ENCODE measurements around the gene PCGF2.

DNA sequence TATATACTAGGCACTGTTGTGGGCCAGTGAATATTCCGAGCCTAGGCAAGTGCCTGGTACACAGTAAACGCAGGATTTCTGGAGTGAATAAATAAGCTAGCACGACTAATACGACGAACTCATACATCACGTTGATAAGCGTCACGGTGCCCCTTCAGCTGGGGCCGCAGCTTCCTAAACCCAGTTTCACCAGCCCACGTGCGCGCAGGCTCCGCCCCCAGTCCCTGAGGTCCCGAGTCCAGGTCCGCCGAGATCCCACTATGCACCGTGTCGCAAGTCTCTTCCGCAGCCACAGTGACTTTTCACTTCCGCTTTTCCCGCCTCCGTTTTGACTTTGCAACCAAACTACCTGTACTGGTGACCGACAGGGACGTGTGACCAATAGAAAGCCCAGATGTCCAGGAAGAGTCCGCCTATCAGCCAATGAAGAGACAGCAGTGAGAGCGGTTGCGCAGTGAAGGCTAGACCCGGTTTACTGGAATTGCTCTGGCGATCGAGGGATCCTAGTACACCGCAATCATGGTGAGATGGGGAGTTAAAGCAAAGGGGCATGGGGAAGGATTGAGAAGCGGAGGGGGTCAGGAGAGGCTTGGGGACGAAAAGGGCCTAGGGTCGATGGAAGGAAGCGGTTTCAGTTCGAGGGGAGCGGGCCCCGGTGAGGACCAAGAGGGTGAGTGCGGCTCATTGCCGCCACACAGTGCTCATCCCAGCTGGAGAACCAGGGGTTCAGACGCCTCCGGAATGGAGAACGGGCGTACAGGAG is 4.4 kb upstream of the PCGF2 start, which contains the start of gene PSMB3:
- TF ChIP-seq CTCF (IDR thresholded peaks at IDR 0.05; ENCODE audit: low read depth, low read length) (no peak), POLR2A (IDR thresholded peaks at IDR 0.05; ENCODE audit: extremely low read depth, insufficient read length) (peak; percentile 76), MYC (IDR thresholded peaks at IDR 0.05; ENCODE audit: low read depth, low read length) (peak; percentile 98)
- TF ChIP-seq, protein P1, sequence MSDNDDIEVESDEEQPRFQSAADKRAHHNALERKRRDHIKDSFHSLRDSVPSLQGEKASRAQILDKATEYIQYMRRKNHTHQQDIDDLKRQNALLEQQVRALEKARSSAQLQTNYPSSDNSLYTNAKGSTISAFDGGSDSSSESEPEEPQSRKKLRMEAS (IDR thresholded peaks at IDR 0.05; ENCODE audit: low read depth, low read length): peak; percentile 100
